Brain microvascular endothelial cell (primary cell): Measurements from ENCODE around the gene BCCIP.

Source experiments
- DNase-seq: peaks from one replicate; pipeline ENCODE4 v3.0.0-alpha.2; 2020
- H3K27ac ChIP-seq: fragments of 250-450 bp; sonication (Bioruptor Pico); 2 replicates; pipeline ENCODE4 v1.5.1; 2020; ENCODE audit warnings: mild to moderate bottlenecking, moderate library complexity
- H3K27me3 ChIP-seq: fragments of 250-450 bp; sonication (Bioruptor Pico); replicated peaks from 2 replicates; pipeline ENCODE4 v1.5.1; 2020; ENCODE audit warnings: mild to moderate bottlenecking
- H3K36me3 ChIP-seq: fragments of 250-450 bp; sonication (Bioruptor Pico); replicated peaks from 2 replicates; pipeline ENCODE4 v1.5.1; 2020; ENCODE audit warnings: mild to moderate bottlenecking
- H3K4me3 ChIP-seq: 2 replicates; pipeline ENCODE4 v1.5.1; 2011; ENCODE audit warnings: low read depth, mild to moderate bottlenecking, control low read depth, low read length, moderate library complexity
- CTCF ChIP-seq: IDR thresholded peaks from 2 replicates; pipeline ENCODE4 v1.5.1; 2011; ENCODE audit warnings: low read depth, mild to moderate bottlenecking, moderate library complexity, low read length, control low read depth, inconsistent platforms; ENCODE audit errors: missing control alignments
- in situ Hi-C: cut with HindIII; loops from 2 replicates; pipeline ENCODE4 v1.10.0; 2017; ENCODE audit warnings: low sequenced_read_pairs, low pct_ligation_motif_present

BCCIP gene

GRCh38 chr10:125778556-125778955 lies 44.8 kb upstream of the BCCIP start:
- Histone ChIP-seq H3K4me3 (no peak overlapping the region), H3K27me3 (no peaks in the 10 kb centered on the region), H3K36me3 (no peaks in the 10 kb centered on the region), H3K27ac (no peak overlapping the region)
- in situ Hi-C loops: no loop called here
- no peak for TF ChIP-seq CTCF
- DNase-seq: no peak

GRCh38 chr10:125779403-125780327 lies 43.7 kb upstream of the BCCIP start:
- DNase-seq: no peak
- no peak for TF ChIP-seq CTCF
- Histone ChIP-seq H3K4me3 (no peak overlapping the region), H3K27ac (no peak overlapping the region), H3K36me3 (no peaks in the 10 kb centered on the region), H3K27me3 (no peaks in the 10 kb centered on the region)
- in situ Hi-C loops: no loop called here

- Histone ChIP-seq H3K27me3 (no peaks in the 10 kb centered on the region), H3K27ac (no peak overlapping the region), H3K4me3 (no peak overlapping the region), H3K36me3 (no peaks in the 10 kb centered on the region)
- in situ Hi-C loops: no loop called here
- DNase-seq: no peak
- TF ChIP-seq CTCF: no peak
These were observed 42.0 kb upstream of the BCCIP start for GRCh38 chr10:125781374-125781773.

GRCh38 chr10:125782054-125782453 lies 41.3 kb upstream of the BCCIP start:
- Histone ChIP-seq H3K36me3 (no peaks in the 10 kb centered on the region), H3K27ac (no peak overlapping the region), H3K27me3 (no peaks in the 10 kb centered on the region), H3K4me3 (no peak overlapping the region)
- DNase-seq: no peak
- no peak for TF ChIP-seq CTCF
- in situ Hi-C loops: no loop called here

GRCh38 chr10:125782616-125783015 lies 40.7 kb upstream of the BCCIP start:
- Histone ChIP-seq H3K4me3 (no peak overlapping the region), H3K36me3 (no peaks in the 10 kb centered on the region), H3K27ac (no peak overlapping the region), H3K27me3 (no peaks in the 10 kb centered on the region)
- no peak for TF ChIP-seq CTCF
- DNase-seq: no peak
- in situ Hi-C loops: no loop called here
